Measurements from ENCODE around the gene MTURN.

MTURN gene

DNA sequence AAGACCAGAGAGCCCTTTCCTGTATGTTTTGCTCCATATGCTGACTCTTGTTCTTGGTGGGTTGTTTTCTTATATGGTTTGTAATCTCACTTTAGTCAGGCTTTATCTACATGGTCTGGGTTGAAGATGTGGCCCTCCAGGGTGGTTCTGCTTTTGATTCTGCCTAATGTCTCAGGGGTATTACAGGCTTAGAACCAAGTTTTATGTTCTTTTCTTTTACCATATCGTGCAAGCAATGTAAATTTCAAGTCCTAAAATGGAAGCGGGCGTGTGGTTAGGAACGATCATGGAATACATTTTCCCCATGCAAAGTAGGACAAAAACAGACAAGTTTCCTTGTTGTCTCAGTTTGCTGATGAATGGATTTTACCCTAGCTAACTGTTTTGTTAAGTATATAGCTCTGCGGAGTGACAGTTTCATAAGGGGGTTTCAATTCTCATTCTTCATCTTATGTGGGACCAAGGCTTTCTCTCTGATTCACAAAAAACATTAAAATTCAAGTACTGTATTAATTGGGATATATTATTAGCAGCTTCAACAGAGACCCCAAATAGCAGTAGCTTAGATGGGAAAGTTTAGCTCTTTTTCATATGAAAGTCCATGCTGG is 58.7 kb downstream of the MTURN start:
- DNase-seq, result no peak
- no peak overlapping the region for H3K4me3 ChIP-seq (ENCODE audit: low read length)
- no peaks in the 10 kb centered on the region for H3K79me2 ChIP-seq (ENCODE audit: low read length)
- no peaks in the 10 kb centered on the region for H3F3A ChIP-seq (ENCODE audit: insufficient read depth, low read length)
- no peaks in the 10 kb centered on the region for H3K9me3 ChIP-seq (replicated peaks; ENCODE audit: insufficient read depth, low read length)
- H2AFZ ChIP-seq (ENCODE audit: low read length), result no peak overlapping the region
- no peak overlapping the region for H3K27ac ChIP-seq (ENCODE audit: low read length)
- no peaks in the 10 kb centered on the region for H4K20me1 ChIP-seq (ENCODE audit: insufficient read depth, low read length)
- no peak overlapping the region for H3K9ac ChIP-seq (ENCODE audit: low read length)
- H3K4me1 ChIP-seq (ENCODE audit: low read length), result no peaks in the 10 kb centered on the region
- TF ChIP-seq EZH2 (optimal IDR thresholded peaks at IDR 0.05; ENCODE audit: low read depth, low read length), result no peak
- no peaks in the 10 kb centered on the region for H3K9me2 ChIP-seq (replicated peaks; ENCODE audit: insufficient read depth, low read length)
- no peaks in the 10 kb centered on the region for H3K36me3 ChIP-seq (replicated peaks; ENCODE audit: insufficient read depth, low read length)
- no peak overlapping the region for H3K4me2 ChIP-seq (ENCODE audit: low read depth, low read length)
- H3K27me3 ChIP-seq (replicated peaks; ENCODE audit: insufficient read depth, low read length), result no peaks in the 10 kb centered on the region

GRCh38 chr7:30196408-30196807 is 61.6 kb downstream of the MTURN start:
- H3K9me3 ChIP-seq (replicated peaks; ENCODE audit: insufficient read depth, low read length), result no peaks in the 10 kb centered on the region
- no peaks in the 10 kb centered on the region for H4K20me1 ChIP-seq (ENCODE audit: insufficient read depth, low read length)
- H3K9ac ChIP-seq (ENCODE audit: low read length), result no peak overlapping the region
- no peak overlapping the region for H3K4me2 ChIP-seq (ENCODE audit: low read depth, low read length)
- H3K79me2 ChIP-seq (ENCODE audit: low read length), result no peaks in the 10 kb centered on the region
- no peaks in the 10 kb centered on the region for H3F3A ChIP-seq (ENCODE audit: insufficient read depth, low read length)
- no peak overlapping the region for H3K27ac ChIP-seq (ENCODE audit: low read length)
- TF ChIP-seq EZH2 (optimal IDR thresholded peaks at IDR 0.05; ENCODE audit: low read depth, low read length) (no peak), CTCF (IDR thresholded peaks at IDR 0.05; ENCODE audit: low read length) (no peak), EZH2phosphoT487 (IDR thresholded peaks at IDR 0.05; ENCODE audit: low read length) (no peak)
- no peak for DNase-seq
- no peak overlapping the region for H3K4me3 ChIP-seq (ENCODE audit: low read length)
- no peak overlapping the region for H2AFZ ChIP-seq (ENCODE audit: low read length)
- H3K36me3 ChIP-seq (replicated peaks; ENCODE audit: insufficient read depth, low read length), result no peaks in the 10 kb centered on the region
- H3K9me2 ChIP-seq (replicated peaks; ENCODE audit: insufficient read depth, low read length), result no peaks in the 10 kb centered on the region
- H3K27me3 ChIP-seq (replicated peaks; ENCODE audit: insufficient read depth, low read length), result no peaks in the 10 kb centered on the region
- peaks cover 3% of the 10 kb centered on the region for H3K4me1 ChIP-seq (ENCODE audit: low read length)

DNA sequence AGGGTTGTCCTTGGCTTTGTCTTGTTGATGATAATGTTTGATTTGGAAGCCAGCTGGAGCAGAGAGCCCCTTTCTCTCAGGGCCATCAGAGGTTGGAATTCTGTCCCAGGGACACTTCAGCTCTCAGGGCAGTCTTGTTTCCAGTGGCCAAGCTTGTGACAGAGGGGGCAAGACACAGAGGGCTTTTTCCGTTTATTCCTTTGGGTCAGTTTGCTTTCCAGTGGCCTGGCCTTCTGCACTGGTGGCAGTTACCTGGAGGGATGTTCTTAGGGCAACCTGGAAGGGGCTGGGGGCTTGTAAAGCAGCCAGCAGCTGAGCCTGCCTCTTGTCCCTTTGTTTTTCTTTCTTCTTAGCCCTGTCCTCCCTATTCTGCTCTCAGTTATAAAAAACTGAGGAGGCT is 62.7 kb downstream of the MTURN start:
- H4K20me1 ChIP-seq (ENCODE audit: insufficient read depth, low read length), result no peaks in the 10 kb centered on the region
- H3K9me3 ChIP-seq (replicated peaks; ENCODE audit: insufficient read depth, low read length), result no peaks in the 10 kb centered on the region

More for the DNA sequence above, 62.7 kb downstream of the MTURN start:
- H2AFZ ChIP-seq (ENCODE audit: low read length), result no peak overlapping the region
- H3F3A ChIP-seq (ENCODE audit: insufficient read depth, low read length), result no peaks in the 10 kb centered on the region
- no peaks in the 10 kb centered on the region for H3K79me2 ChIP-seq (ENCODE audit: low read length)
- no peak overlapping the region for H3K4me2 ChIP-seq (ENCODE audit: low read depth, low read length)
- no peak for TF ChIP-seq EZH2 (optimal IDR thresholded peaks at IDR 0.05; ENCODE audit: low read depth, low read length)
- TF ChIP-seq EZH2phosphoT487 (IDR thresholded peaks at IDR 0.05; ENCODE audit: low read length), result no peak
- no peak for TF ChIP-seq CTCF (IDR thresholded peaks at IDR 0.05; ENCODE audit: low read length)
- H3K9me2 ChIP-seq (replicated peaks; ENCODE audit: insufficient read depth, low read length), result no peaks in the 10 kb centered on the region
- no peak overlapping the region for H3K4me3 ChIP-seq (ENCODE audit: low read length)
- H3K27ac ChIP-seq (ENCODE audit: low read length), result no peak overlapping the region
- H3K4me1 ChIP-seq (ENCODE audit: low read length), result peaks cover 3% of the 10 kb centered on the region
- DNase-seq, result no peak
- H3K36me3 ChIP-seq (replicated peaks; ENCODE audit: insufficient read depth, low read length), result no peaks in the 10 kb centered on the region
- no peak overlapping the region for H3K9ac ChIP-seq (ENCODE audit: low read length)
- no peaks in the 10 kb centered on the region for H3K27me3 ChIP-seq (replicated peaks; ENCODE audit: insufficient read depth, low read length)

All from MM.1S (cell line).